HEK293 (cell line): Measurements from ENCODE around the gene NEAT1.

Experiments
- CTCF ChIP-seq: fragments of 450-650 bp; formaldehyde crosslinking; IDR thresholded peaks from 2 replicates; pipeline ENCODE4 v1.5.1; 2016; ENCODE audit warnings: missing biosample characterization, missing genetic modification characterization
- PRDM4 ChIP-seq: fragments of 450-650 bp; formaldehyde crosslinking; IDR thresholded peaks from 2 replicates; pipeline ENCODE4 v1.5.1; 2017; ENCODE audit warnings: missing biosample characterization, missing genetic modification characterization
- SP2 ChIP-seq: fragments of 450-650 bp; formaldehyde crosslinking; IDR thresholded peaks from 2 replicates; pipeline ENCODE4 v1.5.1; 2016; ENCODE audit warnings: missing biosample characterization, missing genetic modification characterization
- ZNF114 ChIP-seq: fragments of 450-650 bp; formaldehyde crosslinking; IDR thresholded peaks from 2 replicates; pipeline ENCODE4 v1.5.0; 2017; ENCODE audit warnings: missing biosample characterization, missing genetic modification characterization
- ZNF223 ChIP-seq: fragments of 450-650 bp; formaldehyde crosslinking; IDR thresholded peaks from 2 replicates; pipeline ENCODE4 v1.5.1; 2016; ENCODE audit warnings: missing biosample characterization, missing genetic modification characterization
- ZNF350 ChIP-seq: fragments of 450-650 bp; formaldehyde crosslinking; IDR thresholded peaks from 2 replicates; pipeline ENCODE4 v1.5.0; 2017; ENCODE audit warnings: missing biosample characterization, mild to moderate bottlenecking, missing genetic modification characterization
- TF ChIP-seq, protein P1 (sequence below): sonication (generic); formaldehyde crosslinking; IDR thresholded peaks from 2 replicates; pipeline ENCODE4 v1.8.1; 2022; ENCODE audit warnings: mild to moderate bottlenecking, moderate library complexity, missing genetic modification reagents
- TF ChIP-seq, protein P2 (sequence below): fragments of 450-650 bp; IDR thresholded peaks from 2 replicates; pipeline ENCODE4 v1.5.1; 2018; ENCODE audit warnings: missing biosample characterization, missing genetic modification characterization
- TF ChIP-seq, protein P3 (sequence below): fragments of 450-650 bp; formaldehyde crosslinking; IDR thresholded peaks from 2 replicates; pipeline ENCODE4 v1.5.1; 2016; ENCODE audit warnings: missing biosample characterization, missing genetic modification characterization

DNA sequence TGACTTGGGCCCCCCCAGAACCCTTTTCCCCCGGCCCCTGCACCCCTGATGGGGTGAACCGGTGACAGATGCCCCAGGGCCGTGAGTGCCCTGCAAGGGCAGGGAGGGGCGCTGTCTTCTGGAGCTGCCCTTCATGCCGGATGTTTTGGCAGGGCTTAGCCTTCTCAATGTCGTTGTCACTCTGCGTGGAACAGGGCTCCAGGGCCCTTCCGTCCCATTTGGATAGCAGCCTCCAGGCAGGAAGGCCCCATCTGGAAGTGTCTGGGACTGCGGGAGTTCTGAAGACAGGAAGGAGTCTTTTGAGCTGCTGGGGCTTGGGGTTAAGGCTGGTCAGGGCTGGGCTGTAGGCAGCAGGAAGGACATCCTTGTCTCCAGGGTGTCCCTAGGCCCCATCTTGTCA lies 31.6 kb upstream of the NEAT1 start:
- TF ChIP-seq PRDM4 (no peak), ZNF114 (tag by site-specific recombination) (no peak), CTCF (tag by site-specific recombination) (no peak), ZNF223 (tag by site-specific recombination) (no peak), ZNF350 (tag by site-specific recombination) (no peak), SP2 (tag by site-specific recombination) (no peak)
- TF ChIP-seq, protein P1, sequence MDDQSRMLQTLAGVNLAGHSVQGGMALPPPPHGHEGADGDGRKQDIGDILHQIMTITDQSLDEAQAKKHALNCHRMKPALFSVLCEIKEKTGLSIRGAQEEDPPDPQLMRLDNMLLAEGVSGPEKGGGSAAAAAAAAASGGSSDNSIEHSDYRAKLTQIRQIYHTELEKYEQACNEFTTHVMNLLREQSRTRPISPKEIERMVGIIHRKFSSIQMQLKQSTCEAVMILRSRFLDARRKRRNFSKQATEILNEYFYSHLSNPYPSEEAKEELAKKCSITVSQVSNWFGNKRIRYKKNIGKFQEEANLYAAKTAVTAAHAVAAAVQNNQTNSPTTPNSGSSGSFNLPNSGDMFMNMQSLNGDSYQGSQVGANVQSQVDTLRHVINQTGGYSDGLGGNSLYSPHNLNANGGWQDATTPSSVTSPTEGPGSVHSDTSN, result no peak
- TF ChIP-seq, protein P2, sequence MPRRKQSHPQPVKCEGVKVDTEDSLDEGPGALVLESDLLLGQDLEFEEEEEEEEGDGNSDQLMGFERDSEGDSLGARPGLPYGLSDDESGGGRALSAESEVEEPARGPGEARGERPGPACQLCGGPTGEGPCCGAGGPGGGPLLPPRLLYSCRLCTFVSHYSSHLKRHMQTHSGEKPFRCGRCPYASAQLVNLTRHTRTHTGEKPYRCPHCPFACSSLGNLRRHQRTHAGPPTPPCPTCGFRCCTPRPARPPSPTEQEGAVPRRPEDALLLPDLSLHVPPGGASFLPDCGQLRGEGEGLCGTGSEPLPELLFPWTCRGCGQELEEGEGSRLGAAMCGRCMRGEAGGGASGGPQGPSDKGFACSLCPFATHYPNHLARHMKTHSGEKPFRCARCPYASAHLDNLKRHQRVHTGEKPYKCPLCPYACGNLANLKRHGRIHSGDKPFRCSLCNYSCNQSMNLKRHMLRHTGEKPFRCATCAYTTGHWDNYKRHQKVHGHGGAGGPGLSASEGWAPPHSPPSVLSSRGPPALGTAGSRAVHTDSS, result no peak
- TF ChIP-seq, protein P3, sequence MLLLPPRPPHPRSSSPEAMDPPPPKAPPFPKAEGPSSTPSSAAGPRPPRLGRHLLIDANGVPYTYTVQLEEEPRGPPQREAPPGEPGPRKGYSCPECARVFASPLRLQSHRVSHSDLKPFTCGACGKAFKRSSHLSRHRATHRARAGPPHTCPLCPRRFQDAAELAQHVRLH (tag by site-specific recombination), result no peak
